Keratinocyte (primary cell): ENCODE data around the gene ZNF735. TPM values are rescaled to one million over a fixed set of nuclear protein-coding genes. Genes with fewer than 3 reads are reported as not detected.

Experiments
- DNase-seq: peaks from one replicate; pipeline ENCODE4 v3.0.0-alpha.2; 2011; ENCODE audit warnings: low read depth, missing footprints, low spot score
- FAIRE-seq: peaks from 2 replicates; lab custom pipeline; 2011; peaks lifted over from hg19 to GRCh38; lab: Jason Lieb, UNC
- H2AFZ ChIP-seq: 2 replicates; pipeline ENCODE4 v1.6.0; 2012; ENCODE audit warnings: low read length, control low read depth, inconsistent platforms; ENCODE audit not compliant: control insufficient read depth
- H3K27ac ChIP-seq: 2 replicates; pipeline ENCODE4 v1.5.1; 2011; ENCODE audit warnings: low read length; ENCODE audit not compliant: control insufficient read depth, insufficient read depth
- H3K27me3 ChIP-seq: 3 replicates; pipeline ENCODE4 v1.6.0; 2011; ENCODE audit warnings: low read length; ENCODE audit not compliant: control insufficient read depth, insufficient read depth; ENCODE audit errors: extremely low read depth
- H3K36me3 ChIP-seq, 2 experiments: 2 replicates in 1 of 2; 3 replicates in 1 of 2; pipeline ENCODE4 v1.5.1; 2011; ENCODE audit warnings: low read length in 2 of 2, mild to moderate bottlenecking in 1 of 2; ENCODE audit not compliant: control insufficient read depth in 2 of 2, insufficient read depth in 2 of 2; ENCODE audit errors: extremely low read depth in 1 of 2
- H3K4me1 ChIP-seq: 3 replicates; pipeline ENCODE4 v1.5.1; 2011; ENCODE audit warnings: low read length; ENCODE audit not compliant: control insufficient read depth, insufficient read depth; ENCODE audit errors: extremely low read depth
- H3K4me2 ChIP-seq: 3 replicates; pipeline ENCODE4 v1.6.0; 2011; ENCODE audit warnings: low read depth, low read length; ENCODE audit not compliant: control insufficient read depth, insufficient read depth; ENCODE audit errors: extremely low read depth
- H3K4me3 ChIP-seq, 3 experiments: fragments of 200-600 bp in 1 of 3; sonication (generic) in 1 of 3; 2 replicates in 2 of 3; 3 replicates in 1 of 3; pipeline ENCODE4 v1.5.1; 2011 to 2016; ENCODE audit warnings: low read length in 3 of 3, mild to moderate bottlenecking in 3 of 3, control low read depth in 2 of 3, inconsistent platforms in 1 of 3, low read depth in 1 of 3, mixed read lengths in 1 of 3, mixed run types in 1 of 3, moderate library complexity in 1 of 3; ENCODE audit not compliant: control insufficient read depth in 2 of 3, insufficient read depth in 2 of 3; ENCODE audit errors: extremely low read depth in 1 of 3
- H3K79me2 ChIP-seq: 2 replicates; pipeline ENCODE4 v1.6.0; 2012; ENCODE audit warnings: low read length; ENCODE audit not compliant: control insufficient read depth, insufficient read depth
- H3K9ac ChIP-seq: 3 replicates; pipeline ENCODE4 v1.6.0; 2011; ENCODE audit warnings: low read length; ENCODE audit not compliant: control insufficient read depth, insufficient read depth; ENCODE audit errors: extremely low read depth
- H3K9me1 ChIP-seq: 3 replicates; pipeline ENCODE4 v1.6.0; 2011; ENCODE audit warnings: low read length; ENCODE audit not compliant: control insufficient read depth, insufficient read depth; ENCODE audit errors: extremely low read depth
- H3K9me3 ChIP-seq: 2 replicates; pipeline ENCODE4 v1.5.1; 2012; ENCODE audit warnings: low read depth, low read length; ENCODE audit not compliant: control insufficient read depth
- H4K20me1 ChIP-seq: 3 replicates; pipeline ENCODE4 v1.6.0; 2011; ENCODE audit warnings: low read length; ENCODE audit not compliant: control insufficient read depth, insufficient read depth; ENCODE audit errors: extremely low read depth
- CTCF ChIP-seq, 3 experiments: IDR thresholded peaks in 1 of 3; conservative IDR thresholded peaks in 1 of 3; optimal IDR thresholded peaks in 1 of 3; 2 replicates in 2 of 3; 3 replicates in 1 of 3; pipeline versions ENCODE3 to v1.5.1; 2011; ENCODE audit warnings: low read length in 3 of 3, mild to moderate bottlenecking in 3 of 3, moderate library complexity in 2 of 3, control low read depth in 1 of 3, inconsistent platforms in 1 of 3; ENCODE audit not compliant: insufficient read depth in 2 of 3; ENCODE audit errors: extremely low read depth in 1 of 3
- EZH2 ChIP-seq: IDR thresholded peaks from one replicate; pipeline ENCODE4 v1.6.1; 2012; ENCODE audit warnings: inconsistent platforms, mild to moderate bottlenecking, low read length, moderate library complexity
- dilution Hi-C: fragments of 300-500 bp; cut with MboI; formaldehyde crosslinking; loops from one replicate; pipeline ENCODE4 v1.7.0; 2020; ENCODE audit warnings: low sequenced_read_pairs; ENCODE audit not compliant: extremely low pct_ligation_motif_present
- polyA plus RNA-seq, 5 experiments: library from polyadenylated mRNA; depleted of rRNA in 3 of 5; stranded (reverse) in 3 of 5; stranded (forward) in 1 of 5; unstranded in 1 of 5; fragments of >200 nt; gene quantifications; 1 replicate in 1 of 5; 2 replicates in 3 of 5; 3 replicates in 1 of 5; pipeline versions ENCODE4 v1.2.1 to v1.2.3, GENCODE V29; 2011 to 2012; ENCODE audit warnings: missing spikeins in 2 of 5, low read depth in 1 of 5, low replicate concordance in 1 of 5

The ZNF735 gene
- polyA plus RNA-seq, 1 donor (not counting 4 experiments of a cell fraction or from before 2014, with no cell fraction given): not detected

DNA sequence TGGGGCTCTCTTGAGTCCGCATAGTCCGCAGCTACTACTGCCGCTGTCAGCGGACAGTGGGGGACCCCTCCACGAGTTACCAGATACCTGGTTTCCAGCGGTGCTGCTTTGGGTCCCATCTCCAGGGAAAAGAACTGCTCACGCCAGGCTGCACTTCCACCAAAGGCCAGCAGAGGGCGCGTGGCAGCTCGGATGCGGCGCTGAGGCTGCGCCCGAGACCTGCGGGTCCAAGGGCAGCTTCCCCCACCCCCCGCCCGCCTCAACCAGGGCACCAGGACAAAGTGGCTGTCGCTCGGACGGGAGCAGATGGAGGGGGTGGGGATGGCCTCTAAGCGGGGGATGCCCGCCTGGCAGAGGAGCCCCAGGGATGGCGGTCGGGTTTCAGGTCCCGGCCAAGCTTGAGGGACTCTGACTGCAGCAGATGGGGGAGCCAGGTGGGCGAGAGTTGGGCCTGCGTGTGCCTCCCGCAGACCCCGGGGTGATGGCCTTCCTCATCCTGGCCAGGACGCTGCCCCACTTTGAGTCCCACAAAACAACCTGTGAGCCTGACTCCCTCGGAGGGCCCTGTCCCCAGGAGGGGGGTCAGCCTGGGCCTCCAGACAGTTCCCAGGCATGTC is 23.8 kb upstream of the ZNF735 start:
- Histone ChIP-seq H3K79me2 (no peaks in the 10 kb centered on the region), H3K36me3 (no peaks in the 10 kb centered on the region), H3K27ac (no peak overlapping the region), H3K4me1 (no peaks in the 10 kb centered on the region), H3K9ac (no peak overlapping the region), H3K9me1 (no peaks in the 10 kb centered on the region), H3K4me3 (no peak overlapping the region), H3K9me3 (peaks cover 15% of the 10 kb centered on the region), H3K4me2 (no peak overlapping the region), H4K20me1 (no peaks in the 10 kb centered on the region), H2AFZ (no peak overlapping the region), H3K27me3 (no peaks in the 10 kb centered on the region)
- dilution Hi-C loops: no loop called here
- no peak for TF ChIP-seq EZH2
- peak; percentile 20 to 52 (median 45) for TF ChIP-seq CTCF (optimal IDR thresholded peaks at IDR 0.05 in 1 of 3, IDR thresholded peaks at IDR 0.05 in 1 of 3, conservative IDR thresholded peaks at IDR 0.05 in 1 of 3; ENCODE audit: extremely low read depth in 1 of 3, insufficient read depth in 2 of 3, low read length in 3 of 3)
- DNase-seq (no peak), FAIRE-seq (no peak)

GRCh38 chr7:64183827-64184372 is 23.1 kb upstream of the ZNF735 start:
- Histone ChIP-seq H4K20me1 (no peaks in the 10 kb centered on the region), H3K4me3 (no peak overlapping the region), H3K9me3 (peaks cover 15% of the 10 kb centered on the region), H3K4me2 (no peak overlapping the region), H3K36me3 (no peaks in the 10 kb centered on the region), H3K4me1 (no peaks in the 10 kb centered on the region), H2AFZ (no peak overlapping the region), H3K27me3 (no peaks in the 10 kb centered on the region), H3K27ac (no peak overlapping the region), H3K9me1 (no peaks in the 10 kb centered on the region), H3K79me2 (no peaks in the 10 kb centered on the region), H3K9ac (no peak overlapping the region)
- dilution Hi-C loops: no loop called here
- no peak for DNase-seq
- FAIRE-seq: no peak
- no peak for TF ChIP-seq CTCF (optimal IDR thresholded peaks at IDR 0.05 in 1 of 3, IDR thresholded peaks at IDR 0.05 in 1 of 3, conservative IDR thresholded peaks at IDR 0.05 in 1 of 3; ENCODE audit: extremely low read depth in 1 of 3, insufficient read depth in 2 of 3, low read length in 3 of 3)
